ENCODE measurements around the gene NKAP.
A peak's percentile ranks its signal among the peaks of the same experiment; 100 is the strongest.
"Not testable (repeated sequence)": the region's sequence is repeated elsewhere in the genome, so short reads cannot be mapped to it uniquely, and the experiment has no call there.

NKAP gene

GRCh38 chrX:119935215-119935874 is 8.2 kb downstream of the NKAP start:
- DNase-seq = no peak

GRCh38 chrX:119922391-119922790 is 21.2 kb downstream of the NKAP start:
- DNase-seq = not testable (repeated sequence)

GRCh38 chrX:119919835-119920585 is 23.5 kb downstream of the NKAP start:
- DNase-seq = no peak

GRCh38 chrX:119917877-119918276 is 25.7 kb downstream of the NKAP start:
- no peak for DNase-seq

GRCh38 chrX:119916310-119916709 is 27.2 kb downstream of the NKAP start:
- no peak for DNase-seq

GRCh38 chrX:119900976-119901375 is 42.6 kb downstream of the NKAP start:
- no peak for DNase-seq

GRCh38 chrX:119899125-119899524 is 44.4 kb downstream of the NKAP start:
- DNase-seq = no peak

GRCh38 chrX:119895843-119896326 is 47.7 kb downstream of the NKAP start, which contains the start of gene AKAP14:
Gene AKAP14 (plus strand): TSS chrX:119895893. CDS start chrX:119903224, 7,331 bp downstream.
- DNase-seq = no peak

GRCh38 chrX:119891961-119892692 is 51.4 kb downstream of the NKAP start:
- not testable (repeated sequence) for DNase-seq

GRCh38 chrX:119890626-119891025 is 52.9 kb downstream of the NKAP start:
- not testable (repeated sequence) for DNase-seq

GRCh38 chrX:119887721-119888425 is 55.7 kb downstream of the NKAP start:
- DNase-seq = no peak

GRCh38 chrX:119885554-119886428 is 57.8 kb downstream of the NKAP start:
- DNase-seq = no peak

GRCh38 chrX:119880552-119881437 is 62.8 kb downstream of the NKAP start:
- no peak for DNase-seq

- no peak for DNase-seq
These were observed 63.5 kb downstream of the NKAP start for GRCh38 chrX:119880076-119880475.

GRCh38 chrX:119878740-119879139 is 64.8 kb downstream of the NKAP start:
- no peak for DNase-seq

- DNase-seq = peak; percentile 74
These were observed 71.8 kb downstream of the NKAP start, which contains the start of the genes NDUFA1 and RNF113A for GRCh38 chrX:119871599-119872395. Gene NDUFA1 (plus strand): TSS chrX:119871832. CDS start chrX:119871912, 80 bp downstream. Gene RNF113A (minus strand): TSS chrX:119871733. CDS start chrX:119871613, 120 bp downstream.

- DNase-seq = no peak
These were observed 72.3 kb downstream of the NKAP start for GRCh38 chrX:119871245-119871598.

Data from NCI-H187 treated with DMSO at 0.1 percent for 48 hours (cell line).